ENCODE measurements around the gene POU3F3. TPM values are rescaled to one million over a fixed set of nuclear protein-coding genes. Genes with fewer than 3 reads are reported as not detected.

The POU3F3 gene
- total and polyA plus RNA-seq, 2 of the 8 experiments (the other 6 are each of a cell fraction or from before 2014, with no cell fraction given): 0.09 TPM; not detected in 1

DNA sequence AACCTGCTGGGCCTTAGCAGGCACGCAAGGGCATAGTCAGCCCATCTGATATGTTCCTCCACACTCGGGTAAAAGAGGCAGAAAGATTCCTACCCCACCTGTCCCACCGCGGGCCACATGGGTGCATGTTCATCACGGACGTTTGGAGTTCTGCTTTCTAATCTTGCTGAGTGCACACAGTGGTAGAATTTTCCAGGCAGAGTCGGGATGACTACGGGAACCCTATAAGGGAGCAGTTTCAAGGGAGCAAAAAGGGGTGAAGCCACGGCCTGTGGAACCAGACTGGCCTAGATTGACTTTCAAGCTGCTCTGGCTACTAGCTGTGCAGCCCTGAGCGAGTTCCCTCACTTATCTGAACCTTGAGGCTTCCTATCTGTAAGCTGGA, 36.8 kb downstream of the POU3F3 start:
- no peak overlapping the region for H2BK20ac ChIP-seq (ENCODE audit: low read length)
- WGBS, 2 experiments (ENCODE audit: extremely low coverage in 1 of 2, insufficient coverage in 1 of 2, insufficient read length in 1 of 2, insufficient replicate concordance in 2 of 2, low coverage in 1 of 2, low lambda C conversion rate in 2 of 2, missing lambda C conversion rate in 1 of 2): 87% methylated on average over 10 of the region's 10 CpGs; no CpG with 5 or more reads in 1 of the 2 experiments
- no peak for FAIRE-seq
- TF ChIP-seq CHD2 (IDR thresholded peaks at IDR 0.05; ENCODE audit: low read length): no peak
- TF ChIP-seq TCF12 (IDR thresholded peaks at IDR 0.05; ENCODE audit: low read depth, low read length): no peak
- TF ChIP-seq KDM4A (IDR thresholded peaks at IDR 0.05; ENCODE audit: low read depth, low read length, severe bottlenecking): no peak
- no peak for TF ChIP-seq EGR1 (IDR thresholded peaks at IDR 0.05; ENCODE audit: borderline replicate concordance, low read depth, low read length)
- no peak for TF ChIP-seq TEAD4 (IDR thresholded peaks at IDR 0.05; ENCODE audit: low read depth, low read length)
- TF ChIP-seq HDAC6 (IDR thresholded peaks at IDR 0.05; ENCODE audit: low read depth, low read length): no peak
- no peak for TF ChIP-seq TAF7 (optimal IDR thresholded peaks at IDR 0.05; ENCODE audit: borderline replicate concordance, low read depth, low read length)
- TF ChIP-seq HDAC2 (IDR thresholded peaks at IDR 0.05; ENCODE audit: borderline replicate concordance in 1 of 2, low read depth in 2 of 2, low read length in 2 of 2): no peak
- TF ChIP-seq SIX5 (IDR thresholded peaks at IDR 0.05; ENCODE audit: low read depth, low read length): no peak
- TF ChIP-seq SP2 (IDR thresholded peaks at IDR 0.05; ENCODE audit: low read length): no peak
- TF ChIP-seq, protein P1, sequence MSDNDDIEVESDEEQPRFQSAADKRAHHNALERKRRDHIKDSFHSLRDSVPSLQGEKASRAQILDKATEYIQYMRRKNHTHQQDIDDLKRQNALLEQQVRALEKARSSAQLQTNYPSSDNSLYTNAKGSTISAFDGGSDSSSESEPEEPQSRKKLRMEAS (IDR thresholded peaks at IDR 0.05): no peak
- no peak for TF ChIP-seq ZNF274 (IDR thresholded peaks at IDR 0.05; ENCODE audit: borderline replicate concordance, extremely low read depth, low read length)
- TF ChIP-seq ASH2L (IDR thresholded peaks at IDR 0.05; ENCODE audit: low read length): no peak

More for the DNA sequence above, 36.8 kb downstream of the POU3F3 start:
- Histone ChIP-seq H2BK12ac (ENCODE audit: low read depth, low read length) (no peak overlapping the region), H3K27ac (ENCODE audit: low read depth, low read length) (no peak overlapping the region), H3K79me2 (ENCODE audit: control insufficient read depth in 1 of 2, insufficient read depth in 2 of 2, low read length in 2 of 2) (no peaks in the 10 kb centered on the region), H3K9me3 (ENCODE audit: insufficient read depth in 2 of 2, low read depth in 1 of 2, low read length in 1 of 2) (no peaks in the 10 kb centered on the region), H3K56ac (replicated peaks; ENCODE audit: insufficient read length, low read depth, low read length) (no peak overlapping the region), H3K36me3 (ENCODE audit: control insufficient read depth in 2 of 4, insufficient read depth in 4 of 4, low read length in 3 of 4) (no peaks in the 10 kb centered on the region), H2BK120ac (replicated peaks; ENCODE audit: low read depth, low read length) (no peak overlapping the region), H3K14ac (ENCODE audit: insufficient read length) (no peak overlapping the region), H3K9ac (replicated peaks in 1 of 4; ENCODE audit: extremely low read depth in 1 of 4, low read depth in 3 of 4, low read length in 3 of 4) (no peak overlapping the region), H2BK15ac (ENCODE audit: low read length) (no peak overlapping the region), H3K23me2 (ENCODE audit: low read depth, low read length) (no peaks in the 10 kb centered on the region), H3K4me2 (ENCODE audit: insufficient read depth in 1 of 2, low read depth in 2 of 2, low read length in 2 of 2) (no peak overlapping the region), H4K91ac (replicated peaks; ENCODE audit: insufficient read length, low read length) (no peak overlapping the region), H4K20me1 (replicated peaks in 1 of 2; ENCODE audit: control insufficient read depth in 1 of 2, insufficient read depth in 2 of 2, low read length in 2 of 2) (no peaks in the 10 kb centered on the region), H3K23ac (ENCODE audit: insufficient read length) (no peak overlapping the region), H3K4ac (replicated peaks; ENCODE audit: insufficient read length, low read depth, low read length) (no peak overlapping the region), H3K18ac (ENCODE audit: extremely low read depth, low read length) (no peak overlapping the region), H3K79me1 (ENCODE audit: low read depth, low read length) (no peaks in the 10 kb centered on the region), H4K8ac (ENCODE audit: extremely low read depth, insufficient read depth, low read length) (no peak overlapping the region; the same call in 1 of the 2 replicates), H2BK5ac (ENCODE audit: low read depth, low read length) (no peak overlapping the region), H2AK5ac (ENCODE audit: low read depth, low read length) (no peak overlapping the region), H3K4me3 (ENCODE audit: extremely low read depth in 1 of 4, insufficient read depth in 2 of 4, low read depth in 3 of 4, low read length in 4 of 4) (no peak overlapping the region), H4K5ac (ENCODE audit: insufficient read length, low read depth, low read length) (no peak overlapping the region), H2AFZ (ENCODE audit: low read length) (no peak overlapping the region), H3K4me1 (replicated peaks in 1 of 4; ENCODE audit: control insufficient read depth in 3 of 4, insufficient read depth in 4 of 4, low read length in 3 of 4) (no peaks in the 10 kb centered on the region), H3K27me3 (replicated peaks in 1 of 4; ENCODE audit: control insufficient read depth in 3 of 4, extremely low read depth in 1 of 4, insufficient read depth in 3 of 4, low read length in 3 of 4) (no peaks in the 10 kb centered on the region)
- POLR2A ChIA-PET (ENCODE audit: partially characterized antibody): no interaction called here
- DNase-seq (ENCODE audit: low read depth in 1 of 2, low spot score in 2 of 2): no peak
- CTCF ChIA-PET (ENCODE audit: partially characterized antibody): interaction anchor here (1.0 kb wide), 1 partner anchor 18 kb away, joined by 4 read pairs; no protein-coding TSS in a partner anchor
